HG02571 (cell line): ENCODE data around the gene NACC2.
"Not testable (repeated sequence)": the region's sequence is repeated elsewhere in the genome, so short reads cannot be mapped to it uniquely, and the experiment has no call there.

Experiments
- ATAC-seq: cut with Tn5 transposase; IDR thresholded peaks from one replicate; pipeline ENCODE4 v1.9.1; 2021; ENCODE audit warnings: mild to moderate bottlenecking, moderate library complexity; ENCODE audit not compliant: unreplicated experiment

Gene NACC2

DNA sequence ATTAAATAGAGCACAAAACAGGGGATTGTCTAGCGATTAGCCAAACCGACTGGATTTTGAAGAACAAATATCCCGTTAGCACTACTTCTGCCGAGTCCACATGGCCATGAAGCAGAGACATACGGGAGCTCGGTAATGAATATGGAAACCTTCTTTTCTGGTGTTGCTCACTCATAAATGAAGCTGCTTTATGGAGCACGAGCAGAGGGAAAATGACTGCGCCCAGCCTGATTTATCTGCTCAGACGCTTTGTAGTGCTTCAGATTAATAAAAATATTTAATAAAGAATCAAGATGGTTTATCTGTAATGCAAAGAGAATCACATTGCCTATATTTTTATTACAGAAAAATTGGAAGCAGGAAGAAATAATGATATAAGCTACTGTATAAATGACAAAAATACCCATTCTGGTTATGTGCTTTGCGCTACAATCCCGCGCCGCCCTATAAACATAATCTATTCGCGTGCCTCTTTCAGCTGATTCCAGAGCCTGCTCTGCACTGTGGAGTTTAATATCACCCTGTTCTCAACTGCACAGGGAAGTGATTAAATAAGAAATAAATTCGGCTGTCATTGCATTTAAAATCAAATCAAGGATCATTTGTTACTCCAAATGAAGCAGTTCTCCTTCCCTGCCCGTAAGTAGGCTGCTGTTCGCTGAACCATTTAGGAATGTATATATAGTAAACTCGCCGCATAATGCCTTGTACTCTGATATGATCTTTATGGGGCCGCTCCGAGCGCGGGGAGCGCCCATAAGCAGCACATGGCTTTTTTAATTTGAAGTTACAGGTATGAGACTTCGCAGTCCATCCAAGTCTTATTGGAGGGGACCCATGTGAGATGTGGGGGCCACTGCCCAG is 111.6 kb downstream of the NACC2 start:
- ATAC-seq: no peak

GRCh38 chr9:135982499-135983207 is 112.4 kb downstream of the NACC2 start:
- no peak for ATAC-seq

DNA sequence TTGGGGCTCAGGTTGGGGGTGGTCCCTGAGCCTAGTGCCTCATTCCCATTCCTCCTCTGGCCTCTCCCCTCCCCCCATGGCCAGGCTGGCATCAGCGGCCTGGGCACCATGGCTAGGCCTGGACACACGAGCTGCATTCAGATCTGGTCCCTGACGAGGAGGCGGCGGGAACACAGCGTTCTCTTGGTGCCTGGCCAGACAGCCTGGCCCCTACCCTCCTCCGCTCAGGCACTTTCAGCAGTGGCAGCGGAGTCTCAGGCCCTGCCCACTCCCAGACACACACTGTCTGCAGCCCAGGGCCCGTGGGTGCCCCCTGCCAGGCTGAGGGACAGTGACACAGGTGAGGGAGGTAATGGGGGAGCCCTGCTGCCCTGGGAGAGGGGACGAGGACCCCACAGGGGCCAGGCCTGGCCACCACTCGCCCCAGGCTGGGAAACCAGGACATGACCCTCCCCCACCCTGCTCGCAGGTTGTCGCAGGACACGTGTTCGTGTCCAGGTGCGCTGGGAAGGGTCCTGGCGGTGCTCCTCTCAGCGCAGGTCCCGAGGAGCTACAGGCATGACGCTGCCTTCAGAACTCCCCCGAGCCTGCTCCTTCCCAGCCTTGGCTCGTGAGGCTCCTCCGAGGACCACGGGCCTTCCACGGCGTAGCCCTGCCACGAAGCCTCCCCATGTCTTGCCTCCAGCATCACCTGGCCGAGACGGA is 114.0 kb downstream of the NACC2 start:
- ATAC-seq: no peak

GRCh38 chr9:135979547-135980166 is 115.4 kb downstream of the NACC2 start:
- ATAC-seq: no peak

DNA sequence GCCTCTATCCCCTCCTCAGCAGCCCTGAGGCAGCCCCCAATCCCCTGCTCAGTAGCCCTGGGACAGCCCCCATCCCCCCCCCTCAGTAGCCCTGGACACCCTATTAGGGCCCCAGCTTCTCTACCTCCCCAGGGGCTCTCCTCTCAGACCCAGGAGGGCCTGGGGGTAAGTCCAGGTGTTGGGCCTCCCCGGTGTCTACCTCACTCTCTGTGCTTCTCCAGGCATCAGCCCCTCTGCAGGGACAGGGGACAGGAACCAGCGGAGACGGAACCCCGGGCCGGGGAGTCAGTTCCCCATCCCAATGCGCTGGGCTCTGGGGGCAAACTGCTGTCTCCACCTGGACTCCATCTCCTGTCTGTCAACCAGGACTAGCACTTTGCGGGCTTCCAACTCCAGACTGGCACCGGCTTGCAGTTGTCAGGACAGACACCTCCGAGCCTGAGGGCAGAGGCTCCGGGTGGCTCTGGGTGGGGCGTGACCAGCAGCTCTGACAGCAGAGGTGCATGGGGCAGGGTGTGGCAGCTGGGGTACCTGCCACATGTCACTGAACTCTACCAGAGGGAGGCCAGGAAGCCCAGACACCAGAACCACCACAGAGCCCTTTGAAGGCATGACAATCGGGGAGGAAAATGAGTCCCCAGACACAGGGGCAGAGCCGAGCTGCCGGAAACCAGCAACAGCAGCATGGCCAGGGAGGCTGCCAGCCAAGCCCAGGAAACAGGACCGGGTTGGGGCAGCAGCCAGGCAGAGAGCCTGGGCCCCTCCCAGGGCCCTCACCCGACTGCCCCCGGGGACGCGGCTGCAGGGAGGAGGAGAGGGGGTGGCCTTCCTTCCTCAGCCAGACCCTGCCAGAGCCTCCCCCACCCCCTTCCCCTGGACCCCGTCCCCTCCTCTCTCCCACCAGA is 116.2 kb downstream of the NACC2 start:
- no peak for ATAC-seq

DNA sequence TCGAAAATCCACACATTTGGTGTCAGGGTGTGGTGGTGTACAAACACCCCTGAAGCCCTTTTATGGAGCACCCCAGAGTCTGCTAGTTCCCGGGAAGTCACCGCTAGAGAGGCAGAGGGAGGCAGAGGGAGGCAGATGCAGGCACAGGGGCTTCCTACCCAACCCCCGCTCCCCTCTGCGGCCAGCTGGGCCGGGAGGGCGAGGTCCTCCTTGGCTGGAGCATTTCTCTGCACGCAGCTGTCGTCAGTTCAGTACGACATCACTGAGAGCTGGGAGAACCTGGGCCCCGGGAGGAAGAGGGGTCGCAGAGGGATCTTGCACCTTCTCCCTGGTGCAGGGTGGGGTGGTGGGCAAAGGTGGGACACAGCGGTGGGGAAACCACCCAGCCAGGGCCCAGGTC is 118.1 kb downstream of the NACC2 start:
- no peak for ATAC-seq

DNA sequence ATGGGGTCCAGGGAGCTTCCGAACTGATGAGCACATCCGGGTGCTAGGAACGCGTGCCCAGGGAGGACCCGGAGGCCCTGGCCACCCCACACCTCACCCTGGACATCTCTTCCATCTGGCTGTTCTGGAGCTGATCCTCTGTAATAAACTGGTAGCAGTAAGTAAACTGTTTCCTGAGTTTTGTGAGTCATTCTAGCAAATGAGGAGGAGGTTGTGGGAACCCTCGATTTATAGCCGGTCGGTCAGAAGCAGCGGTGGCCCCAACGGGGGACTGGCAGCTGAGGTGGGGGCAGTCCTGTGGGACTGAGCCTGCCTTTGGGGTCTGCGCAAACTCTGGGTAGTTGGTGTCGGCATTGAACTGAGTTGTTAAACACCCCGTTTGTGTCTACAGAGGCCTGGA is 118.6 kb downstream of the NACC2 start:
- no peak for ATAC-seq

DNA sequence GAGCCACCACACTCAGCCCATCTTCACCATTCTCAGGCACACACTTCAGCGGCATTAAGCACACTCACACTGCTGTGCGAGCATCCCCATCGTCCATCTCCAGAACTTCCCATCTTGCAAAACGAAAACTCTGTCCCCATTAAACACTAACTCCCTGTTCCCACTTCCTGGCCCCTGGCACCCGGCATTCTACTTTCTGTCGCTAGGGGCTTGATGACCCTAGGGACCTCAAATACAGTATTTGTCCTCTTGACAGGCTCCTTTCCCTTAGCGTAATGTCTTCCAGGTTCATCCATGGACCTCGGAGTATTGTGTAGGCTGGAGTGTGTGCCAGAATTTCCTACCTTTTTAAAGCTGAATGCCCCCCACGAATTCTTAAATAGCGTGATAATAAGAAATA is 119.3 kb downstream of the NACC2 start:
- ATAC-seq: no peak

DNA sequence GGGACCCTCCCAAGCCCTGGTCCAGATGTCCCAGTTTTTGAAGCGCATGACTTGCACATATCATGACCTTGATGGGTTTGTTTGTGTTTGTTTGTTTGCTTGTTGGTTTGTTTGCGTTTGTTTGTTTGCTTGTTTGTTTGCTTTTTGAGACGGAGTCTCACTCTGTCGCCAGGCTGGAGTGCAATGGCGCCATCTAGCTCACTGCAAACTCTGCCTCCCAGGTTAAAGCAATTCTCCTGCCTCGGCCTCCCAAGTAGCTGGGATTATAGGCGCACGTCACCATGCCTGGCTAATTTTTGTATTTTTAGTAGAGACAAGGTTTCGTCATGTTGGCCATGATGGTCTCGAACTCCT is 120.9 kb downstream of the NACC2 start:
- ATAC-seq: no peak

DNA sequence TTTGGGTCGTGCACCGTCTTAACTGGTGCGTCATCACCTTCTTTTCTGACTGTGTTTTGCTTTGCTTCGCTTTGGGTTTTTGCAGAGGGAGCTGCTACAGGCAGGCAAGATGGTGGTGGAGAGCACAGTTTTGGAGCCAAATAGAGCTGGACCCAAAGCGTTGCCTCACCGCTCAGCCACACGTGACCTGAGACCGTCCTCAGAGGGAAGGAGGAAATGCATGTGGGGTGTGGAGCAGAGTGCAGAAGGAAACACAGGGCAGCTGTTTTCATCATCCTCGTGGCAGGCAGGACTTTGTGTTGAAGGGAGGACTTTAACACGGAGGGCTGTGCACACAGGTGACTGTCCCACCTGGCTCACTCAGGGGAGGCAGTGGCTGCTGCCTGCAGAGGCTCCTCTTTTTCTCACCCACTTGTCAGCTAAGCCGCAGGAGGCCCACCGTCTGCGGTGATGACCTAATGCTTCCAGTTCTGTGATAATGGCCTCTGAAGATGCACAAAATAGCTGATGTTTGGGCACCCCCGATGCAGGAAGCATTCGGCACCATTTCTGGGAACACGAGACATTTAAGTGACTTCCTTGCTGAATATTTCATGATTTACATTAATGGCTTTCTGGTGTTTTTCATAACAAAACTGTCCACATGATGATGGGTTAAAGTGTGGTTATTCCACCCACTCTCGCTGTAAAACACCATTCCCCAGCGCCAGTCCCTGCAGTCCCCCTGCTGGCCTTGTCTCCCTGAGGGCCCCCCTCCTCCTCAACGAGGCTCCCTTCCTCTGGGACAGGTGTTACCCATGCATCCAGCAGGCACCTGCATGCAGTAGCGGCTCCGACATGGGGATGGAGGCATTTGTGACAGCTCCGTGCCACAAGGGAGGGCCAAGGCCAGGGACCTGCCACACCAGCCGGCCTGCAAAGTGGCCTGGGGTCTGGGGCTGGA is 121.5 kb downstream of the NACC2 start:
- no peak for ATAC-seq

- no peak for ATAC-seq
Observed at GRCh38 chr9:135971892-135972291, 123.2 kb downstream of the NACC2 start.

- ATAC-seq: no peak
Observed at GRCh38 chr9:135971111-135971766, 123.8 kb downstream of the NACC2 start.

DNA sequence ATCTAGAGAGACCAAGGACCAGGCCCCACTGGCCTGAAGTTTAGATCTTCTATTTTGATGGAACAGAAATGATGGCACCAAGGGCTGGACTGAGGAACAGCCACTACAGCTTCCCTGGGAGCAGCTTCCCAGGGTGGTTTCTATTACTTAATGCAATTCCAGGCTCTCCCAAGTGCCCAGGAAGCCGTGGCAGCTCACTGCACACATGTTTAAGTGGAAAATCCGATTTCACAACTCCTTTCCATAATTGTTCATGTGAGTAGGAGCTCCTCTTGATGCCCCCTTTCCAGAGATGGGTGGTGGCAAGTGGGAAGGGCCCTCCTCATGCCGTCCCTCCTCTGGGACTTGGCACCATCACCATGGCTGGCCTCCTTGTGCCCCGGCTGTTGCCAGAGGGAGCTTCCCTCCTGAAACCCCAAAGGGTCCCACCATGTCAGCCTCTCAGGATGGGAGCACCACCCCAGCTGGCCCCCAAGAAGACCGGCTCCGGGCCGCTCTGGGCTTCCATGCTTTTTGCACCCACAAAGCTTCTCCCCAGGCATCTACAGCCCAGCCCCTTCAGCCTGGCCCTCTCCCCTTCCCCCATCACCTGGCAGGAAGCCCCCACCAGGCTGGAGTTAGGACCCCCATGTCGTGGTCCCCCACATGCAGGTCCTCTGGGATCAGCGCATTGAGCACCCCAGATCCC is 124.8 kb downstream of the NACC2 start:
- no peak for ATAC-seq

- no peak for ATAC-seq
Observed at GRCh38 chr9:135969064-135969683, 125.9 kb downstream of the NACC2 start.

- ATAC-seq: no peak
Observed at GRCh38 chr9:135968601-135969000, 126.5 kb downstream of the NACC2 start.

GRCh38 chr9:135968083-135968476 is 127.0 kb downstream of the NACC2 start:
- ATAC-seq: no peak

DNA sequence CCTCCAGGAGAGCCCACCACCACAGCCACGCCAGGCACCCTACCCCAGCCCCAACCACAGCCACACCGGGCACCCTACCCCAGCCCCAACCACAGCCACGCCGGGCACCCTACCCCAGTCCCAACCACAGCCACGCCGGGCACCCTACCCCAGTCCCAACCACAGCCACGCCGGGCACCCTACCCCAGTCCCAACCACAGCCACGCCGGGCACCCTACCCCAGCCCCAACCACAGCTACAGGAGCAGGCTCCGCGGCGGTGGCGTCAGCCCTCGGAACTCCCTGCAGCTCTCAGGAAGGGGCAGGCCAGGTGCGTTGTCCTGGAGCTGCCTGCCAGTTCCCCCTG is 128.2 kb downstream of the NACC2 start:
- ATAC-seq: not testable (repeated sequence)
